ENCODE results near the gene CCDC3.

The CCDC3 gene

GRCh38 chr10:12898271-12898670 lies 103.2 kb downstream of the CCDC3 start:
- DNase-seq (ENCODE audit: extremely low read depth, insufficient read length) = no peak
- H3K27me3 ChIP-seq (replicated peaks; ENCODE audit: control insufficient read depth, insufficient read depth, low read length) = no peaks in the 10 kb centered on the region; the same call in 1 of the 2 replicates
- H3K4me3 ChIP-seq (replicated peaks; ENCODE audit: low read depth, low read length) = no peak overlapping the region
- H3K36me3 ChIP-seq (ENCODE audit: control insufficient read depth, insufficient read depth, low read length) = no peaks in the 10 kb centered on the region
- TF ChIP-seq CTCF (IDR thresholded peaks at IDR 0.05; ENCODE audit: insufficient read depth, low read length, poor library complexity, severe bottlenecking) = no peak

DNA sequence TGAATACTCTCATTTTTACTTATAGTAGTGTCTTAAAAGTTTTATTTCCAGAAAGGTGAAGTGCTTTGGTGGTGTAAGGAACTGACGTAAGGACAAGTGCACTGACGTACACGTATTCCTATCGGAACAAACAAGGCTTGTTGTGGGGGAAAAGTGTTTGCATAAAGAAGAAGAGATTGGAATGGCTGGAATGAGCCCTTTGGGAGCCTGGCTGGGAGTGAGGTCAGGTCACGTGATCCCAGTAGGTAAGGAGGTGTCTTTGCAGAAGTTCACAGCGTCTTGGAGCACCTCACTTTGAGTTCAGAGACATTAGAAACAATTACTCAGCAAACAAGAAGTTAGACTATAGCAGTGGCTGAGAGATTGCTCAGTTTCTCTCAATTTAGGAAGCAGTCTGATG lies 104.2 kb downstream of the CCDC3 start:
- DNase-seq (ENCODE audit: extremely low read depth, insufficient read length) = no peak
- H3K36me3 ChIP-seq (ENCODE audit: control insufficient read depth, insufficient read depth, low read length) = no peaks in the 10 kb centered on the region
- no peaks in the 10 kb centered on the region; the same call in 1 of the 2 replicates for H3K27me3 ChIP-seq (replicated peaks; ENCODE audit: control insufficient read depth, insufficient read depth, low read length)
- no peak overlapping the region for H3K4me3 ChIP-seq (replicated peaks; ENCODE audit: low read depth, low read length)
- no peak for TF ChIP-seq CTCF (IDR thresholded peaks at IDR 0.05; ENCODE audit: insufficient read depth, low read length, poor library complexity, severe bottlenecking)

DNA sequence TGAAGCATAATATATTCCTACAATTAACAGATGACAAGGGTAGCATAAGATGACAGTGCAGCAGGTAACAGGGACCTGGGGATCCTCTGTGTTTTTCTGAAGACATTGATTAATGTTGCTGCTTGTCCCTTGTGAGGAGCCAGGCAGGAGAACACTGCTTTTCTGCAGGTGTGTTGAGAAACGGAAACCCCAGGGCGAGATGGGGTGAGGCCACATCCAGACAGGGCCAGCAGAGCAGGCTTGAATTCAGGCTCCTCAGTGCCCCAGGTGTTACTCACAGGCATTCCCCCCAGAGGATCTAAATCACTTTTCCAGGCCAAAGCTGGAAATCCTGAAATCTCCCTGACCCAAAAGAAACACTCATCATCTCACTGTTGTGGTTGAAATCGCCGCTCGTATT lies 105.3 kb downstream of the CCDC3 start:
- no peak for DNase-seq (ENCODE audit: extremely low read depth, insufficient read length)
- no peak for TF ChIP-seq CTCF (IDR thresholded peaks at IDR 0.05; ENCODE audit: insufficient read depth, low read length, poor library complexity, severe bottlenecking)
- no peak overlapping the region for H3K4me3 ChIP-seq (replicated peaks; ENCODE audit: low read depth, low read length)
- no peaks in the 10 kb centered on the region for H3K36me3 ChIP-seq (ENCODE audit: control insufficient read depth, insufficient read depth, low read length)
- no peaks in the 10 kb centered on the region; the same call in 1 of the 2 replicates for H3K27me3 ChIP-seq (replicated peaks; ENCODE audit: control insufficient read depth, insufficient read depth, low read length)

GRCh38 chr10:12892924-12893323 lies 108.6 kb downstream of the CCDC3 start:
- H3K27me3 ChIP-seq (replicated peaks; ENCODE audit: control insufficient read depth, insufficient read depth, low read length) = no peaks in the 10 kb centered on the region
- H3K36me3 ChIP-seq (ENCODE audit: control insufficient read depth, insufficient read depth, low read length) = no peaks in the 10 kb centered on the region
- no peak for DNase-seq (ENCODE audit: extremely low read depth, insufficient read length)
- no peak for TF ChIP-seq CTCF (IDR thresholded peaks at IDR 0.05; ENCODE audit: insufficient read depth, low read length, poor library complexity, severe bottlenecking)
- no peak overlapping the region for H3K4me3 ChIP-seq (replicated peaks; ENCODE audit: low read depth, low read length)

DNA sequence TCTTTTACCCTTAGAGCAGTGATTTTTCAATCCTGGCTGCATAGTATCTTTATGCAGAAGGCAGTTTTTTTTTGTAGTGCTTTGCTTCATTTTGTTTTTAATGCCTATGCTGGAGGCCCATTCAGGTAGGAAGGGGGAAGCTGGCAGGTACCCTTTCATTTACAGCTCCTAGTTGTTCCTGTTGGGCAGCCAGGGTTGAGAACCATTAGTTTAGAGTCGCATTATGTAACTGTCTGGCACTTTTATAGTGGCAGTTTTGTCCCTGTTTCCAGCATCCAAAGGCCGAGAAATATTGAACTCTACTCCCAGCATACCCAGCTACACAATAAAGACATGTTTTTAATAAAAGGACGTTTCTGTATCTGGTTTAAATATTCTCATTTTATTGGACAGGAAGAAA lies 110.6 kb downstream of the CCDC3 start:
- H3K36me3 ChIP-seq (ENCODE audit: control insufficient read depth, insufficient read depth, low read length) = no peaks in the 10 kb centered on the region
- H3K4me3 ChIP-seq (replicated peaks; ENCODE audit: low read depth, low read length) = no peak overlapping the region
- no peaks in the 10 kb centered on the region for H3K27me3 ChIP-seq (replicated peaks; ENCODE audit: control insufficient read depth, insufficient read depth, low read length)
- DNase-seq (ENCODE audit: extremely low read depth, insufficient read length) = no peak
- no peak for TF ChIP-seq CTCF (IDR thresholded peaks at IDR 0.05; ENCODE audit: insufficient read depth, low read length, poor library complexity, severe bottlenecking)

DNA sequence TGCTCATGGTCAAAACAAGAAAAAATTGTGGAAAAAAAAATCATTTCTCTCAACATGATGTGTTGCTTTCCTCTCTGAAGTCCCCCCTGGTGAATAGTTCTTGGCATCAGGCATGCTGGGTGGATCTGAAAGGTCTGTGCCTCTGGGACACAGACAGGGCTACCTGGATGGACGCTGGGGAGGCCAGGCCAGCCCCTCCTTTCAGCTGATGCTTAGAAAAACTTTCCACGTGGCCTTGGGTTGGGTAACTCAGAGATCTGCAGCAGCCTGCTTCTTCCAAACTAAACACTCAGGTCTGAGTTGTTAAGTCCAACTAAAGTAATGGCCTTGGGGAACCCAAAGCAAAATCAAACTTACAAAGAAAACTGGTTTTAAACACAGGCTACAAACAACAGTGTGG lies 113.0 kb downstream of the CCDC3 start:
- no peak overlapping the region for H3K4me3 ChIP-seq (replicated peaks; ENCODE audit: low read depth, low read length)
- no peaks in the 10 kb centered on the region for H3K27me3 ChIP-seq (replicated peaks; ENCODE audit: control insufficient read depth, insufficient read depth, low read length)
- H3K36me3 ChIP-seq (ENCODE audit: control insufficient read depth, insufficient read depth, low read length) = no peaks in the 10 kb centered on the region
- no peak for DNase-seq (ENCODE audit: extremely low read depth, insufficient read length)
- no peak for TF ChIP-seq CTCF (IDR thresholded peaks at IDR 0.05; ENCODE audit: insufficient read depth, low read length, poor library complexity, severe bottlenecking)
